GM03348 (cell line): ENCODE measurements around the gene KHDC1L.
"Not testable (repeated sequence)": the region's sequence is repeated elsewhere in the genome, so short reads cannot be mapped to it uniquely, and the experiment has no call there.

ENCODE experiments used
- DNase-seq: peaks from one replicate; pipeline ENCODE4 v3.0.0; 2012; ENCODE audit warnings: low spot score

The KHDC1L gene, protein sequence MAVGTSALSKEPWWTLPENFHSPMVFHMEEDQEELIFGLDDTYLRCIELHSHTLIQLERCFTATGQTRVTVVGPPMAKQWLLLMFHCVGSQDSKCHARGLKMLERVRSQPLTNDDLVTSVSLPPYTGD

DNA sequence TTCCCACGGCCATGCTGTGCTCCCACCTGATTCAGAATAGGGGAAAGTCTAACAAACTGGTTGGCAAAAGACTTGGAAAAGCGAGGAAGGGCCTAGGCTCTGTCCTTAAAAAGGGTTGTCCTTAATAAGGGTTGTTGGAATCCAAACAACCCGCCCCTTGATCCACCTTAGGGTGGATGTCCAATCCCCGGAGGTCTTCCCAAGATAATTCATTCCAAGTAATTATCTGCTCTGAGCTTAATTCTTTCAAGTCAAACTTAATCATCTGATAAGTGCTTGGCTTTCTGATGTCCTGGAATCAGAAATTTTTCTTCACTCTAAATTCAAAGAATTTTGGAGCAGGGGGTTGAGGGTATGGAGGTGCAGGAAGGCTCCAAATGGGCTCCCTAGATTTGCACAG, at the start of gene KHDC1L:
TSS of gene KHDC1L (minus strand) at position 101 of the 400 bp plus-strand sequence. CDS start at position 13, 88 bp downstream.
- no peak for DNase-seq

DNA sequence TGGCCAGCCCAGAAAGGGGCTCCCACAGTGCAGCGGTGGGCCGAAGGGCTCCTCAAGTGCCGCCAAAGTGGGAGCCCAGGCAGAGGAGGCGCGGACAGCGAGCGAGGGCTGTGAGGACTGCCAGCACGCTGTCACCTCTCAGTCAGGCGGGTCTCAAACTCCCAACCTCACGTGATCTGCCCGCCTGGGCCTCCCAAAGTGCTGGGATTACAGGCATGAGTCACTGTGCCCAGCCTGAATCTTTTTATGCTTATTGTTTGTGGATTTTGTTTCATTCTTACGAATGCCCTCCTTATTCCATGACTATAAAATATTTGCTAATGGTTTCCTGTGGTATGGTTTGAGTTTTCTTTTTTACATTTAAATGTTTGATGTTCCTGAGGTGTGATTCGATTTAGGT, 44.0 kb upstream of the KHDC1L start:
- DNase-seq: not testable (repeated sequence)

DNA sequence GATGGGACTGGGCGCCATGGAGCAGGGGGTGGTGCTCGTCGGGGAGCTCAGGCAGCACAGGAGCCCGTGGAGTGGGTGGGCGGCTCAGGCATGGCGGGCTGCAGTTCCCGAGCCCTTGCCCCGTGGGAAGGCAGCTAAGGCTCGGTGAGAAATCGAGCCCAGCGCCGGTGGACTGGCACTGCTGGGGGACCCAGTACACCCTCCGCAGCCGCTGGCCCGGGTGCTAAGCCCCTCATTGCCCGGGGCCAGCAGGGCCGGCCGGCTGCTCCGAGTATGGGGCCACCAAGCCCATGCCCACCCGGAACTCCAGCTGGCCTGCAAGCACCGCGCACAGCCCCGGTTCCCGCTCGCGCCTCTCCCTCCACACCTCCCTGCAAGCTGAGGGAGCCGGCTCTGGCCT, 43.6 kb upstream of the KHDC1L start:
- not testable (repeated sequence) for DNase-seq

- DNase-seq: no peak
These were observed 39.1 kb upstream of the KHDC1L start for GRCh38 chr6:73264446-73264845.

- peak; percentile 20 for DNase-seq
These were observed 38.2 kb upstream of the KHDC1L start for GRCh38 chr6:73263570-73263909.

GRCh38 chr6:73262671-73263569, 37.6 kb upstream of the KHDC1L start, which contains the start of gene KHDC1:
Gene KHDC1 (minus strand): TSS chr6:73263196. CDS start chr6:73242517, 20,679 bp downstream.
- DNase-seq: peak; percentile 88

GRCh38 chr6:73258721-73259120, 33.4 kb upstream of the KHDC1L start:
- DNase-seq: no peak

DNA sequence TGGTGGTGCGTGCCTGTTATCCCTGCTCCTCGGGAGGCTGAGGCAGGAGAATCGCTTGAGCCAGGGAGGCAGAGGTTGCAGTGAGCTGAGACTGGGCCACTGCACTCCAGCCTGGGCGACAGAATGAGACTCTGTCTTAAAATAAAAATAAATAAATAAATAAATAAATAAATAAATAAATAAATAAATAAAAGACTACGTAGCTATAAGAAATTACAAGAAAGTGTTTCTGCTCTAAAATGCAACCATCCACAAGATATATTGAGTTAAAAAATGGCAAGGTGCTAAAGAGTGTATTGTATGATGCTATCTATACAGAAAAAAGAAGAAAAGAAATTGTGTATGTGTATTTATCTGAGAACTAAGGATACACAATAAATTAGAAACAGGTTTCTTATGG, 29.0 kb upstream of the KHDC1L start:
- not testable (repeated sequence) for DNase-seq

- DNase-seq: no peak
These were observed 27.4 kb upstream of the KHDC1L start for GRCh38 chr6:73252703-73253102.

GRCh38 chr6:73250016-73250415, 24.7 kb upstream of the KHDC1L start:
- no peak for DNase-seq

- no peak for DNase-seq
These were observed 23.1 kb upstream of the KHDC1L start for GRCh38 chr6:73248192-73248903.

DNA sequence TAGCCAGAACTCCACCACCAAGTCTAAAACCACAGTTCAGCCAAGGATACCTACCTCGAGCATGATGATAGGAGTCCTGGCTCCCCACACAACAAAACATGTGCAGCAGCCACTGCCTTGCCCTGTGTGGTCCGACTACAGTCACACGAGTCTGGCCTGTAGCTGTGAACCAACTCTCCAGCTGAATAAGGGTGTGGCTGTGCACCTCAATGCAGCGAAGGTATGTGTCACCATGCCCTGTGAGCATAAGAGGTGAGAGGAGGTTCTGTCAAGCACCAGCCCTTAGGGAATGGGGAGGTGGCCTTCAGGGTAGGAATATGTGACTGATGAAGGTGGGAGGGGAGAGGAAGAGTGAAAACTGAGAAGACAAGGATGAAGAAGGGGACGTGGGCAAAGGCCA, 16.7 kb upstream of the KHDC1L start:
- no peak for DNase-seq

DNA sequence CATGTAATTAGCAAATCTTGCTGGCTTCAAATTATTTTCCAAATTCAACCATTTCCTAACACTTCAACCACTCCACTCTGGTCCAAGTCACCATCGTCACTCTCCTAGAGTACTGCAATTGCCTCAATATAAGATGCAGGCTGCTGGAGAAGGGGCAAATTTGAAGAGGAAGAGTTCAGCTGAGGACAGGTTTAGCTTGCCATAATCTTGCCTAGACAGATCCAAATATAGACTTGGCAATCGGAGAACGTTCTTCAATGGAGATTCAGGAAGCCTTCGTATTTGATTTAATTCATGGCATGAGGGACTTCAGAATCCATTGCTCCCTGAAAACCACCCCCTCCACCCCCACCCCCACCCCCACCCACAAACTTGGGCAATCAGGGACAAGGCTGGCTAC, 15.4 kb upstream of the KHDC1L start:
- no peak for DNase-seq

DNA sequence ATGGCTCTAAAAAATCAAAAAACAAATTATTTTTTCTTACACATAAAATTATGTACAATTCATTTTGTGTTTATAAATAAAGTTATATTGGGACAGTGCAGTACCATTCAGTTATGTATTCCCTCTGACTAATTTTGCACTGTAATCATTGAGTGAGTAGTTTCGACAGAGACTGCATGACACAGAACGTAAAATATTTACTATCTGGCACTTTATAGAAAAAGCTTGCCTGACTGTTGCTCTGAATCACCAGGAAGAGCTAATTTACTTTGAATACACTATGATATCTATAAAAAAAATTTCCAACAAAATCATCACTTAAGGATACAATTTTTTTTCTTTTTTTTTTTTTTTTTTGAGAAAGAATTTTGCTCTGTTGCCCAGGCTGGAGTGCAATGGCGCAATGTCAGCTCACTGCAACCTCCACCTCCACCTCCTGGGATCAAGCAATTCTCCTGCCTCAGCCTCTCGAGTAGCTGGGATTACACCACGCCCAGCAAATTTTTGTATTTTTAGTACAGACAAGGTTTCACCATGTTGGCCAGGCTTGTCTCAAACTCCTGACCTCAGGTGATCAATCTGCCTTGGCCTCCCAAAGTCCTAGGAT, 11.0 kb upstream of the KHDC1L start:
- peak; percentile 79 for DNase-seq

DNA sequence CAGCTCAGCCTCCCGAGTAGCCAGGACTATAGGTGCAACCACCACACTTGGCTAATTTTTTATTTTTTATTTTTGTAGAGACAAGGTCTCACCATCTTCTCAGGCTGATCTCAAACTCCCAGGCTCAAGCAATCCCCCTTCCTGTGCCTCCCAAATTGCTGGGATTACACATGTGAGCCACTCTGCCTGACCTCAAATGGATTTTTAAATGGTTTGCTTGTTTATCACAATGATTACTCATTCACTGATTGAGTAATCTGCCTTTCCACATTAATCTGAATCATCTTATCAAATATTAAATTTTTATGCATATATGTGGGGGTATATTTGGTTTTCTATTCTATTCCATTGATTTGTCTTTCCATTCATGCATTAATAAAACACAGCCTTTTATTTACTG, 9.4 kb upstream of the KHDC1L start:
- peak; percentile 35 for DNase-seq

DNA sequence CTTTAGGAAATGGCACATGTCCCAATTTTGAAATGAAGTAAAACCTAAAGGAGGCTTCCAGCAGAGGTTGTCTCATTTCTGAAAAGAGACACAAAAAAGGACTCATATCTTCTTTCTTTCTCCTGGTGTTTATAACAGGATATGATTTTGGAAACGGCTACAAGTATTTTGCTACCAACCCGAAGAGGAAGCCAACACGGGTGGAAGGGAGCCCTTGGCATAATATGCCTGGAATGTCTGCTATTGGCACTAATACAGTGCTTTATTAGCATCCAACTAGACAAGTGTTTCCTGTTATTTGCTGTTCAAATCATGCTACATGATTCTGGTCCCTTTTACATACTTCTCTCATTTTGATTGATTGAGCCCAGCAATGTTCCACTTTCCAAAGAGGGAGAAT, 8.7 kb upstream of the KHDC1L start:
- DNase-seq: peak; percentile 18

DNA sequence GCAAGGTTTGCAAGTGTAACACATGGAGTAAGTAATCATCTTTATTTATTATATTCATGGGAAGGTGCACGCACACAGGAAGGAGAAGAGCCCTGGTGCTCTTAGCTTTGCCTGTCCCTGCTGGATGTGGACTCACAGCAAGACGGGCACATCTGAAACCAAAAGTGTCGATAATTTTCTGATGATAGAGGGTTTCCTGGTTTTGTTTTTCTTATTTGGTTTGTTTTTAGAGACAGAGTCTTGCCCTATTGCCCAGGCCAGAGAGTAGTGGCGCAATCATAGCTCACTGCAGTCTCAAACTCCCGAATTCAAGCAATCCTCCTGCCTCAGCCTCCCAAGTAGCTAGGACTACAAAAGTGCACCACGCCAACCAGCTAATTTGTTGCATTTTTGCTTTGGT, 7.8 kb upstream of the KHDC1L start:
- DNase-seq: no peak

GRCh38 chr6:73231986-73232391, 6.7 kb upstream of the KHDC1L start:
- no peak for DNase-seq

GRCh38 chr6:73227606-73228255, 2.4 kb upstream of the KHDC1L start:
- no peak for DNase-seq

- DNase-seq: no peak
These were observed 8.4 kb downstream of the KHDC1L start for GRCh38 chr6:73216859-73217258.

- DNase-seq: no peak
These were observed 16.2 kb downstream of the KHDC1L start for GRCh38 chr6:73209117-73209516.

DNA sequence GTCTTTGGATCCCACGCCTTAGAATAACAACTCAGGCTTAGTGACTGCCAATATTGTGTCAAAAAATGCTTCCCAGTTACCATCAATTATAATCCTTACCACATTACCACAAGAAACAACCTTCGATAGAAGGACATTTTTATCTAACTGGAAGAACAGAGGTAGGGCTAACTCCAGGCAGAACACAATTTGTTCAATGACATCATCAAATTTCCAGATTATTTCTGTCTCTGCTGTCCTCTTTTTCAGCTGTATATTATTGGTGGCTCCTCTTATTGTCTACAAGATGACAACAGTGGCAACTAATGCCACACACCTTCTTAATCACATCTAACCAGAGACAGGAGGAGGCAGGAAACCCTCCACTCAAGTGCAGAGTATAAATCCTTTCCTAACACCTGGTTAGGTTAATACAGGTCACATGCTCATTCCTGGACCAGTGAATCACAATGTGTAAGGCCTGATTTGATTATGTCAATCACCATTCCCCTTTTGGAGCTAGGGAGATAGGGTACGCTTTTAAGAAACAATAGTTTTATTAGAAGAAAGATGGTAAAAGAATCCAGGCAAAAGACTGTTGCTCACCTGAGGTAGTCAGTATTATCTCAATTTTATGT, 18.0 kb downstream of the KHDC1L start:
- DNase-seq: no peak
